ENCODE data around the gene TAF6. TPM values are rescaled to one million over a fixed set of nuclear protein-coding genes. Genes with fewer than 3 reads are reported as not detected.

Gene TAF6
- total and polyA plus RNA-seq, 9 of the 15 experiments (the other 6 are each of a cell fraction or from before 2014, with no cell fraction given), result 0.78 to 78.7 (median 21.3) TPM

DNA sequence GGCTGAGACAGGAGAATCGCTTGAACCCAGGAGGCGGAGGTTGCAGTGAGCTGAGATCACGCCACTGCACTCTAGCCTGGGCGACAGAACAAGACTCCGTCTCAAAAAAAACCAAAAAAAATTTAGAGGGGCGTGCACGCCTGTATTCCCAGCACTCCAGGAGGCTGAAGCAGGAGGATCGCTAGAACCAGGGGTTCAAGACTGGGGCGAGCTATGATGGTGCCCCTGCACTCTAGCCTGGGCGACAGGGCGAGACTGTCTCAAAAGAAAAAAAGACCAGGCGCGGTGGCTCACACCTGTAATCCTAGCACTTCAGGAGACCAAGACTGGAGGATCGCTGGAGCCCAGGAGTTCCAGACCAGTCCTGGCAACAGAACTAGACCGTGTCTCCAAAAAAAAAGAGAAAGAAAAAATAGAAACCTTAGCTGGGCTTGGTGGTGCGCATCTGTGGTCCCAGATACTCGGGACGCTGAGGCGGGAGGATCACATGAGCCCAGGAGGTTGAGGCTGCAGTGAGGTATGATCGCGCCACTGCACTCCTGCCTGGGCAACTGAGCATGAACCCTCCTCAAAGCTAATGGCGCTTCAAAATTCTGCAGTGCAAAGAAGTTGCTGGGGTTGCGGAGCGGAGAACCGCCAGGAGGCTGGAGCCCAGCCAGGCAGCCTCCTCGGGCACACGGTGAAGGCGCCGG, 7.2 kb upstream of the TAF6 start (continued):
- TF ChIP-seq NFYB (IDR thresholded peaks at IDR 0.05; ENCODE audit: extremely low read depth, insufficient read length) (no peak), NR2C2 (CRISPR knock-in tag; IDR thresholded peaks at IDR 0.05) (no peak), NR2C2 (tag; IDR thresholded peaks at IDR 0.05) (peak; percentile 27; the same call in 1 of the 2 replicates), TAF1 (IDR thresholded peaks at IDR 0.05; ENCODE audit: control insufficient read depth, extremely low read depth, insufficient read depth, low read length, severe bottlenecking) (no peak), LEF1 (IDR thresholded peaks at IDR 0.05) (no peak), EZH2 (IDR thresholded peaks at IDR 0.05; ENCODE audit: borderline replicate concordance, low read depth, low read length) (no peak), TBP (optimal IDR thresholded peaks at IDR 0.05; ENCODE audit: low read depth, low read length) (no peak), SMARCB1 (IDR thresholded peaks at IDR 0.05; ENCODE audit: insufficient read length, low read depth) (no peak), PCBP2 (IDR thresholded peaks at IDR 0.05; ENCODE audit: low read depth, low read length, poor library complexity, severe bottlenecking) (no peak), ZNF589 (CRISPR knock-in tag; IDR thresholded peaks at IDR 0.05; ENCODE audit: low read depth) (peak; percentile 64), FOXJ2 (tag; IDR thresholded peaks at IDR 0.05) (peak; percentile 27; the same call in 1 of the 2 replicates), DNMT1 (IDR thresholded peaks at IDR 0.05) (no peak), HLTF (IDR thresholded peaks at IDR 0.05) (no peak)
- TF ChIP-seq, protein P1, sequence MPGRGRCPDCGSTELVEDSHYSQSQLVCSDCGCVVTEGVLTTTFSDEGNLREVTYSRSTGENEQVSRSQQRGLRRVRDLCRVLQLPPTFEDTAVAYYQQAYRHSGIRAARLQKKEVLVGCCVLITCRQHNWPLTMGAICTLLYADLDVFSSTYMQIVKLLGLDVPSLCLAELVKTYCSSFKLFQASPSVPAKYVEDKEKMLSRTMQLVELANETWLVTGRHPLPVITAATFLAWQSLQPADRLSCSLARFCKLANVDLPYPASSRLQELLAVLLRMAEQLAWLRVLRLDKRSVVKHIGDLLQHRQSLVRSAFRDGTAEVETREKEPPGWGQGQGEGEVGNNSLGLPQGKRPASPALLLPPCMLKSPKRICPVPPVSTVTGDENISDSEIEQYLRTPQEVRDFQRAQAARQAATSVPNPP (IDR thresholded peaks at IDR 0.05; ENCODE audit: borderline replicate concordance, insufficient read depth, insufficient read length), result no peak
- TF ChIP-seq, protein P2, sequence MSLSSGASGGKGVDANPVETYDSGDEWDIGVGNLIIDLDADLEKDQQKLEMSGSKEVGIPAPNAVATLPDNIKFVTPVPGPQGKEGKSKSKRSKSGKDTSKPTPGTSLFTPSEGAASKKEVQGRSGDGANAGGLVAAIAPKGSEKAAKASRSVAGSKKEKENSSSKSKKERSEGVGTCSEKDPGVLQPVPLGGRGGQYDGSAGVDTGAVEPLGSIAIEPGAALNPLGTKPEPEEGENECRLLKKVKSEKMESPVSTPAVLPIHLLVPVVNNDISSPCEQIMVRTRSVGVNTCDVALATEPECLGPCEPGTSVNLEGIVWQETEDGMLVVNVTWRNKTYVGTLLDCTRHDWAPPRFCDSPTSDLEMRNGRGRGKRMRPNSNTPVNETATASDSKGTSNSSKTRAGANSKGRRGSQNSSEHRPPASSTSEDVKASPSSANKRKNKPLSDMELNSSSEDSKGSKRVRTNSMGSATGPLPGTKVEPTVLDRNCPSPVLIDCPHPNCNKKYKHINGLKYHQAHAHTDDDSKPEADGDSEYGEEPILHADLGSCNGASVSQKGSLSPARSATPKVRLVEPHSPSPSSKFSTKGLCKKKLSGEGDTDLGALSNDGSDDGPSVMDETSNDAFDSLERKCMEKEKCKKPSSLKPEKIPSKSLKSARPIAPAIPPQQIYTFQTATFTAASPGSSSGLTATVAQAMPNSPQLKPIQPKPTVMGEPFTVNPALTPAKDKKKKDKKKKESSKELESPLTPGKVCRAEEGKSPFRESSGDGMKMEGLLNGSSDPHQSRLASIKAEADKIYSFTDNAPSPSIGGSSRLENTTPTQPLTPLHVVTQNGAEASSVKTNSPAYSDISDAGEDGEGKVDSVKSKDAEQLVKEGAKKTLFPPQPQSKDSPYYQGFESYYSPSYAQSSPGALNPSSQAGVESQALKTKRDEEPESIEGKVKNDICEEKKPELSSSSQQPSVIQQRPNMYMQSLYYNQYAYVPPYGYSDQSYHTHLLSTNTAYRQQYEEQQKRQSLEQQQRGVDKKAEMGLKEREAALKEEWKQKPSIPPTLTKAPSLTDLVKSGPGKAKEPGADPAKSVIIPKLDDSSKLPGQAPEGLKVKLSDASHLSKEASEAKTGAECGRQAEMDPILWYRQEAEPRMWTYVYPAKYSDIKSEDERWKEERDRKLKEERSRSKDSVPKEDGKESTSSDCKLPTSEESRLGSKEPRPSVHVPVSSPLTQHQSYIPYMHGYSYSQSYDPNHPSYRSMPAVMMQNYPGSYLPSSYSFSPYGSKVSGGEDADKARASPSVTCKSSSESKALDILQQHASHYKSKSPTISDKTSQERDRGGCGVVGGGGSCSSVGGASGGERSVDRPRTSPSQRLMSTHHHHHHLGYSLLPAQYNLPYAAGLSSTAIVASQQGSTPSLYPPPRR (CRISPR knock-in tag; IDR thresholded peaks at IDR 0.05; ENCODE audit: borderline replicate concordance), result no peak
- TF ChIP-seq, protein P3, sequence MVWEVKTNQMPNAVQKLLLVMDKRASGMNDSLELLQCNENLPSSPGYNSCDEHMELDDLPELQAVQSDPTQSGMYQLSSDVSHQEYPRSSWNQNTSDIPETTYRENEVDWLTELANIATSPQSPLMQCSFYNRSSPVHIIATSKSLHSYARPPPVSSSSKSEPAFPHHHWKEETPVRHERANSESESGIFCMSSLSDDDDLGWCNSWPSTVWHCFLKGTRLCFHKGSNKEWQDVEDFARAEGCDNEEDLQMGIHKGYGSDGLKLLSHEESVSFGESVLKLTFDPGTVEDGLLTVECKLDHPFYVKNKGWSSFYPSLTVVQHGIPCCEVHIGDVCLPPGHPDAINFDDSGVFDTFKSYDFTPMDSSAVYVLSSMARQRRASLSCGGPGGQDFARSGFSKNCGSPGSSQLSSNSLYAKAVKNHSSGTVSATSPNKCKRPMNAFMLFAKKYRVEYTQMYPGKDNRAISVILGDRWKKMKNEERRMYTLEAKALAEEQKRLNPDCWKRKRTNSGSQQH (CRISPR knock-in tag; IDR thresholded peaks at IDR 0.05), result no peak
- TF ChIP-seq, protein P4, sequence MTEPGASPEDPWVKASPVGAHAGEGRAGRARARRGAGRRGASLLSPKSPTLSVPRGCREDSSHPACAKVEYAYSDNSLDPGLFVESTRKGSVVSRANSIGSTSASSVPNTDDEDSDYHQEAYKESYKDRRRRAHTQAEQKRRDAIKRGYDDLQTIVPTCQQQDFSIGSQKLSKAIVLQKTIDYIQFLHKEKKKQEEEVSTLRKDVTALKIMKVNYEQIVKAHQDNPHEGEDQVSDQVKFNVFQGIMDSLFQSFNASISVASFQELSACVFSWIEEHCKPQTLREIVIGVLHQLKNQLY (CRISPR knock-in tag; conservative IDR thresholded peaks at IDR 0.05), result no peak

All from K562 (cell line).